K562 treated with DMSO at 1 percent for 4 hours (cell line): ENCODE measurements around the gene IL19. TPM values are rescaled to one million over a fixed set of nuclear protein-coding genes. Genes with fewer than 3 reads are reported as not detected.

ENCODE experiments used
- total RNA-seq: library from RNA; unstranded; fragments of 300-600 nt; gene quantifications from 2 replicates; pipeline ENCODE4 v1.2.3, GENCODE V29; 2022; ENCODE audit not compliant: insufficient read depth

Gene IL19, protein sequence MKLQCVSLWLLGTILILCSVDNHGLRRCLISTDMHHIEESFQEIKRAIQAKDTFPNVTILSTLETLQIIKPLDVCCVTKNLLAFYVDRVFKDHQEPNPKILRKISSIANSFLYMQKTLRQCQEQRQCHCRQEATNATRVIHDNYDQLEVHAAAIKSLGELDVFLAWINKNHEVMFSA
- total RNA-seq = not detected in 2 replicates

DNA sequence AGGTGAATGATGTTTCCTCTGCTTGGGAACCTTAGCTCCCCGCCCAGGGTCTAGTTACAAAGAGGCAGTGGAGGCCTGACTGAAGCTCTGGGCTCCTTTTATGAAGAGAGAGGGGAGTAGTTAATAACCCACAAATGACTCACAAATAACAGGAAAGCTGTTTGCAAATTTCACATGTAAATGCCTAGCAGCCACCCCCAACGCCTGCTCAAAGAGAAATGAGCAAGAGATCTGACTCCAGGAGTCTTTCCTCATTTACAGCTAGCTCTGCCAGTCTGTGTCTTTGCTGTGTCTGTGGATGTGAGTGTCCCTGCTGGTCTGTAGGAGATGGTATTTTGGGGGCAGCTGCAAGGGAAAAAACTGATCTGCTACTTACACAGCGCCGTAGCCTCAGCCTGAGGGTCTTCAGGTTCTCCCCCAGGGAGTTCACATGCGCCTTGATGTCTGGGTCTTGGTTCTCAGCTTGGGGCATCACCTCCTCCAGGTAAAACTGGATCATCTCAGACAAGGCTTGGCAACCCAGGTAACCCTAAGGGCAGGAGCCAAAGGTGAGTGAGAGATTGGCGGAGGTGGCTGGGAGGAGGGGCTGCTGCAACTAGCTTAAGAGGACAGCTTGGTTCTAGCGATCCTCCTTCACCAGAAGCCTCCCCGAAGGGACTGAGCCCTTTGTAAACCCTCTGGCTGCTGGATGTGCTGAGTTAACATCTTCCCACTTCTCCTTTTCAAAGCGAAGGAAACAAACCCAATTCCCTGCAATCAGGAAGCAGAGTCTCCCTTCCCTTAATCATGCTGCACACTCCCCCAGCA, at the start of gene IL19:
TSS of gene IL19 (plus strand) at position 243 of the 807 bp plus-strand sequence. CDS start 65,890 bp downstream, outside the sequence.

GRCh38 chr1:206772243-206772937, 1.8 kb downstream of the IL19 start, which contains the start of gene IL10:
TSS of gene IL10 (minus strand) at chr1:206772494. CDS start at chr1:206772435, 59 bp downstream.

GRCh38 chr1:206864939-206865671, 94.5 kb downstream of the IL19 start, which contains the start of gene IL20:
TSS of gene IL20 (plus strand) at chr1:206865623. CDS start at chr1:206865853, 230 bp downstream.

Other genes with a start within 250 kb of the IL19 start
- 96.2 and 97.3 TPM in 2 replicates for gene EIF2D, start 158.3 kb upstream of the IL19 start, total RNA-seq
- 18.6 and 21.7 TPM in 2 replicates for gene DYRK3, start 135.2 kb upstream of the IL19 start, total RNA-seq
- 93.1 and 108 TPM in 2 replicates for gene MAPKAPK2, start 85.9 kb upstream of the IL19 start, total RNA-seq
- not detected in 2 replicates for gene IL10, start 1.7 kb downstream of the IL19 start, total RNA-seq
- not detected in 2 replicates for gene IL20, start 94.8 kb downstream of the IL19 start, total RNA-seq
- gene IL24, start 126.7 kb downstream of the IL19 start, total RNA-seq = not detected in 2 replicates
- not detected in 2 replicates for gene FCMR, start 151.2 kb downstream of the IL19 start, total RNA-seq
- 0.13 TPM in 1 of 2 replicates, not detected in the other for gene PIGR, start 175.7 kb downstream of the IL19 start, total RNA-seq
- gene FCAMR, start 199.7 kb downstream of the IL19 start, total RNA-seq = not detected in 2 replicates